SU-DHL-6 (cell line): ENCODE results near the gene POLR2J.

Experiments used
- H2AFZ ChIP-seq: fragments of 200-600 bp; sonication (generic); 2 replicates; pipeline ENCODE4 v1.6.1; 2014; ENCODE audit warnings: low read depth, mild to moderate bottlenecking, moderate library complexity, mixed read lengths, antibody characterized with exemption, low read length; ENCODE audit not compliant: severe bottlenecking
- H3F3A ChIP-seq: fragments of 200-600 bp; shearing (Covaris generic); 2 replicates; pipeline ENCODE4 v1.6.0; 2016; ENCODE audit warnings: antibody characterized with exemption, mild to moderate bottlenecking; ENCODE audit not compliant: insufficient read depth
- H3K27ac ChIP-seq: fragments of 200-600 bp; sonication (generic); 2 replicates; pipeline ENCODE4 v1.5.1; 2016; ENCODE audit warnings: low read depth, mild to moderate bottlenecking, low read length, moderate library complexity, mixed read lengths
- H3K27me3 ChIP-seq: fragments of 200-600 bp; sonication (generic), shearing (Covaris generic); 2 replicates; pipeline ENCODE4 v1.6.0; 2014; ENCODE audit warnings: mild to moderate bottlenecking, low read length
- H3K36me3 ChIP-seq: fragments of 200-600 bp; sonication (generic); 2 replicates; pipeline ENCODE4 v1.6.1; 2014; ENCODE audit warnings: mild to moderate bottlenecking, low read length, mixed read lengths
- H3K4me2 ChIP-seq: fragments of 300-600, 200-600 bp; shearing (Covaris generic), sonication (generic); 2 replicates; pipeline ENCODE4 v1.6.0; 2014; ENCODE audit warnings: low read length, low read depth, mild to moderate bottlenecking; ENCODE audit not compliant: poor library complexity, severe bottlenecking
- H3K4me3 ChIP-seq: fragments of 200-600 bp; sonication (generic); 2 replicates; pipeline ENCODE4 v1.5.1; 2014; ENCODE audit warnings: antibody characterized with exemption, low read length, mild to moderate bottlenecking, mixed read lengths; ENCODE audit not compliant: insufficient read depth, poor library complexity, severe bottlenecking
- H3K79me2 ChIP-seq: fragments of 200-600 bp; sonication (generic); 2 replicates; pipeline ENCODE4 v1.6.1; 2014; ENCODE audit warnings: mild to moderate bottlenecking, low read length, moderate library complexity; ENCODE audit not compliant: insufficient read depth
- H3K9ac ChIP-seq: fragments of 200-600 bp; sonication (generic); 2 replicates; pipeline ENCODE4 v1.7.0; 2014; ENCODE audit warnings: mild to moderate bottlenecking, low read length
- H3K9me2 ChIP-seq: fragments of 200-600 bp; sonication (generic); replicated peaks from 2 replicates; pipeline ENCODE4 v1.6.1; 2014; ENCODE audit warnings: low read length; ENCODE audit not compliant: insufficient read depth
- H3K9me3 ChIP-seq: fragments of 200-600 bp; sonication (generic); 2 replicates; pipeline ENCODE4 v1.6.1; 2014; ENCODE audit warnings: low read length, mixed read lengths; ENCODE audit not compliant: insufficient read depth
- H4K20me1 ChIP-seq: fragments of 200-600 bp; sonication (generic); 2 replicates; pipeline ENCODE4 v1.6.1; 2014; ENCODE audit warnings: low read depth, mild to moderate bottlenecking, antibody characterized with exemption, low read length, moderate library complexity, mixed read lengths
- EZH2phosphoT487 ChIP-seq: fragments of 200-600 bp; sonication (generic), shearing (Covaris generic); conservative IDR thresholded peaks from 2 replicates; pipeline ENCODE4 v1.6.1; 2018; ENCODE audit warnings: mild to moderate bottlenecking, antibody characterized with exemption, low read length, moderate library complexity, mixed read lengths
- TF ChIP-seq, protein P1 (sequence below): fragments of 200-600 bp; sonication (generic); IDR thresholded peaks from one replicate; pipeline ENCODE4 v1.5.1; 2017; ENCODE audit warnings: antibody characterized with exemption, mild to moderate bottlenecking, low read length, moderate library complexity; ENCODE audit not compliant: insufficient read depth, poor library complexity, severe bottlenecking

POLR2J gene

DNA sequence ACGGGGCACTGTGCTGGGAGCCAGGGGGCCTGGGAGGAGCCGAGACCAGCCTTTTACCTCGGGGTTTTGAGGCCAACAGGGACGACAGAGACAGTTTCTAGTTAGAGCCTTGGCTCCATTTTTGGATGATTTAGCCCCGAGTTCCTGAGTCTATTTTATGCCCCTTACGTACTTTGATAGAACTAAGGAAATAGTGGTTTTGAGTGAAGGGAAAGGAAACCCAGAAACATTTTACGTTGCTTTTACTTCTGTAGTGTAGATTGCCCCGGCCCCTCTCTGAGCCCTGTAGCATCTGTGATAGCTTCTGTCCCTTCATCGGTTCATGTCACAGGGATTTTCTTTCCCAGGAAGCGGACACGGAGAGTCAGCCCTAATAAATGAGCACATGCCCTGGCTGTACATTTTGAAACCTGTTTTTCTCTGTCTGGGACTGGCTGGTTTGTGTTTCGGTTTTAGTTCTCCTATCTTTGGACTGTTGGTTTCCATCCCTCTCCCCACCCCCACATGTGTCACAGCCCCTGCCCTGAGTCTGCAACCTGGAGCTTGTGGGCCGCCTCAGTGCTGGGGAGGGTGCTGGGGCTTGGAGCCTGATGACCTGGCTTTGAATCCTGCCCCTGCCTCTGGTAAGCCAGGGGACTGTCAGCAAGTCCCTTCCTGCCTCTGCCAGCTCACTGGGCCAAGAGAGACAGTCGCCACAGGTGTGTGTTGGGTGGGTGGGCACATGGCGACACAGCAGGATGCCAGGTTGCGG, 52.3 kb downstream of the POLR2J start:
- peak overlapping the region; percentile 70 for H3K4me2 ChIP-seq

DNA sequence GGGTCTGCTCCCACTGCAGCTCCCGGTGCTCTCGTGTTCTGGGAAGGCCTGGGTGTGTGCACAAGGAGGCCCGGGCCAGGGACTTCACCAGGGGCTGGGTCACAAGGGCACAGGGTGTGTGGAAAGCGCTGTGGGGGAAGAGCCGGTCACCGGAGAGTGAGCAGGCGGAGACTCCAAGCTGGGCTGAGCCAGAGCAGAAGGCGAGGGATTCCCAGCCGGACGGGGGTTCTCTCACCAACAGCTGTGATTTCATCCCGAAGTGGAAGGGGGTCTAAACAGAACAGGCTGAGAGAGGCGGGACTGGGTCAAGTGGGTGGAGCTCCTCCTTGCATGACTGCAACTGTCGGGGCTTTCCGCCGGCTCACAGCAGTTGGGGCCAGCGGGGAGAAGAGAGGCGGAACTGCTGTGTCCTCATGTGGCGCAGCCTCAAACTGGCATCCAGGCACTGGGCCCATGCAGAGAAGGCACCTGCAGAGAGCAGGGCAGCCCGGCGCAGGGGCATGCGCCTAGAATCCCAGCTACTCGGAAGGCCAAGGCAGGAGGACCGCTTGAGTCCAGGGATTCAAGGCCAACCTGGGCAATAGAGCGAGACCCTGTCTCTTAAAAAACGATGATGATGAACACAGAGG, 53.0 kb downstream of the POLR2J start:
- Histone ChIP-seq H3F3A (peaks cover 66% of the 10 kb centered on the region), H3K27me3 (no peaks in the 10 kb centered on the region), H3K36me3 (0 out of 2 replicates have a peak, but pooled peaks cover 1% of the 10 kb centered on the region), H3K4me3 (peak overlapping the region; percentile 30), H3K27ac (peak overlapping the region; percentile 97), H3K4me2 (peak overlapping the region; percentile 70), H4K20me1 (no peaks in the 10 kb centered on the region), H3K79me2 (no peaks in the 10 kb centered on the region), H2AFZ (no peak overlapping the region), H3K9me3 (no peaks in the 10 kb centered on the region), H3K9ac (peak overlapping the region; percentile 64), H3K9me2 (no peaks in the 10 kb centered on the region)
- no peak for TF ChIP-seq EZH2phosphoT487
- TF ChIP-seq, protein P1, sequence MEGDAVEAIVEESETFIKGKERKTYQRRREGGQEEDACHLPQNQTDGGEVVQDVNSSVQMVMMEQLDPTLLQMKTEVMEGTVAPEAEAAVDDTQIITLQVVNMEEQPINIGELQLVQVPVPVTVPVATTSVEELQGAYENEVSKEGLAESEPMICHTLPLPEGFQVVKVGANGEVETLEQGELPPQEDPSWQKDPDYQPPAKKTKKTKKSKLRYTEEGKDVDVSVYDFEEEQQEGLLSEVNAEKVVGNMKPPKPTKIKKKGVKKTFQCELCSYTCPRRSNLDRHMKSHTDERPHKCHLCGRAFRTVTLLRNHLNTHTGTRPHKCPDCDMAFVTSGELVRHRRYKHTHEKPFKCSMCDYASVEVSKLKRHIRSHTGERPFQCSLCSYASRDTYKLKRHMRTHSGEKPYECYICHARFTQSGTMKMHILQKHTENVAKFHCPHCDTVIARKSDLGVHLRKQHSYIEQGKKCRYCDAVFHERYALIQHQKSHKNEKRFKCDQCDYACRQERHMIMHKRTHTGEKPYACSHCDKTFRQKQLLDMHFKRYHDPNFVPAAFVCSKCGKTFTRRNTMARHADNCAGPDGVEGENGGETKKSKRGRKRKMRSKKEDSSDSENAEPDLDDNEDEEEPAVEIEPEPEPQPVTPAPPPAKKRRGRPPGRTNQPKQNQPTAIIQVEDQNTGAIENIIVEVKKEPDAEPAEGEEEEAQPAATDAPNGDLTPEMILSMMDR: no peak

More for the DNA sequence above, 52.3 kb downstream of the POLR2J start:
- no peaks in the 10 kb centered on the region for H3K9me3 ChIP-seq
- no peak overlapping the region for H2AFZ ChIP-seq
- no peaks in the 10 kb centered on the region for H3K27me3 ChIP-seq
- peak overlapping the region; percentile 30 for H3K4me3 ChIP-seq
- no peaks in the 10 kb centered on the region for H3K79me2 ChIP-seq
- H3K27ac ChIP-seq: peak overlapping the region; percentile 97
- H4K20me1 ChIP-seq: no peaks in the 10 kb centered on the region
- TF ChIP-seq, protein P1: no peak
- no peak for TF ChIP-seq EZH2phosphoT487
- H3K9ac ChIP-seq: peak overlapping the region; percentile 64
- H3K36me3 ChIP-seq: no peaks in the 10 kb centered on the region
- peaks cover 71% of the 10 kb centered on the region for H3F3A ChIP-seq
- H3K9me2 ChIP-seq: no peaks in the 10 kb centered on the region

DNA sequence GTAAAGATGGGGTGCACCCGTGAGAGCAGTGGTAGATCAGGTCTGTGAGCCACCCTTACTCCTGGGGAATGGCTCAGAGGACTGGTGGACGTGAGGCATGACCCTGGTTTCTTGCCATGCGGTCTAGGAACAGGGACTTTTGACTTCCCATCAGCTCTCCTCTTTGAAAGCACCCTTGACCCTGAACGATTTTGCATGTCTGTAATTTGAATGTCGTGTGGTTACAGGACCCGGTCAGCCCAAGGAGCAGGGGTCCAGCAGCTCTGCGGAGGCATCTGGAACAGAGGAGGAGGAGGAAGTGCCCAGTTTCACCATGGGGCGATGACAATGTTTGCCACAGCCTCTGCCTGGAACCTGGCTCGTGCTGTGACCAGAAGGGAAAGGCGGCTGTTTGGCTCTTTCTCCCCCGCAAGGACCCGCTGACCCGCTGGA, 53.9 kb downstream of the POLR2J start:
- Histone ChIP-seq H3K36me3 (peaks cover 4% of the 10 kb centered on the region; the same call in 1 of the 2 replicates), H4K20me1 (no peaks in the 10 kb centered on the region), H2AFZ (no peak overlapping the region), H3K9ac (peak overlapping the region; percentile 64), H3K27ac (peak overlapping the region; percentile 97), H3F3A (peaks cover 70% of the 10 kb centered on the region), H3K4me3 (peak overlapping the region; percentile 27), H3K4me2 (peak overlapping the region; percentile 70), H3K27me3 (no peaks in the 10 kb centered on the region), H3K9me3 (no peaks in the 10 kb centered on the region), H3K9me2 (no peaks in the 10 kb centered on the region), H3K79me2 (no peaks in the 10 kb centered on the region)
- TF ChIP-seq EZH2phosphoT487: no peak
- TF ChIP-seq, protein P1: no peak
